Ishikawa (cell line): ENCODE data around the gene AAGAB.

Source experiments
- CEBPB ChIP-seq: IDR thresholded peaks from 2 replicates; pipeline ENCODE4 v1.6.1; 2012
- CREB1 ChIP-seq: IDR thresholded peaks from 2 replicates; pipeline ENCODE4 v1.6.1; 2012; ENCODE audit warnings: low read depth
- EGR1 ChIP-seq: IDR thresholded peaks from 2 replicates; pipeline ENCODE4 v1.6.1; 2012
- EP300 ChIP-seq: IDR thresholded peaks from 2 replicates; pipeline ENCODE4 v1.6.1; 2012; ENCODE audit warnings: borderline replicate concordance
- FOXM1 ChIP-seq: IDR thresholded peaks from 2 replicates; pipeline ENCODE4 v1.6.1; 2012; ENCODE audit warnings: low read depth, borderline replicate concordance
- NFIC ChIP-seq: IDR thresholded peaks from 2 replicates; pipeline ENCODE4 v1.6.1; 2012
- RAD21 ChIP-seq: IDR thresholded peaks from 2 replicates; pipeline ENCODE4 v1.6.1; 2012; ENCODE audit warnings: low read depth
- REST ChIP-seq: IDR thresholded peaks from 2 replicates; pipeline ENCODE4 v1.6.1; 2012; ENCODE audit warnings: low read depth, mild to moderate bottlenecking
- TAF1 ChIP-seq: IDR thresholded peaks from 2 replicates; pipeline ENCODE4 v1.6.1; 2012; ENCODE audit warnings: low read depth, mild to moderate bottlenecking
- TCF12 ChIP-seq: IDR thresholded peaks from 2 replicates; pipeline ENCODE4 v1.6.1; 2012; ENCODE audit warnings: low read depth
- TEAD4 ChIP-seq: IDR thresholded peaks from 2 replicates; pipeline ENCODE4 v1.6.1; 2012
- YY1 ChIP-seq: IDR thresholded peaks from 2 replicates; pipeline ENCODE4 v1.6.1; 2012; ENCODE audit warnings: low read depth
- ZBTB7A ChIP-seq: IDR thresholded peaks from 2 replicates; pipeline ENCODE4 v1.6.1; 2012; ENCODE audit warnings: low read depth
- TF ChIP-seq, protein P1 (sequence below): IDR thresholded peaks from 2 replicates; pipeline ENCODE4 v1.6.1; 2012
- TF ChIP-seq, protein P2 (sequence below): IDR thresholded peaks from 2 replicates; pipeline ENCODE4 v1.6.1; 2012

The AAGAB gene

DNA sequence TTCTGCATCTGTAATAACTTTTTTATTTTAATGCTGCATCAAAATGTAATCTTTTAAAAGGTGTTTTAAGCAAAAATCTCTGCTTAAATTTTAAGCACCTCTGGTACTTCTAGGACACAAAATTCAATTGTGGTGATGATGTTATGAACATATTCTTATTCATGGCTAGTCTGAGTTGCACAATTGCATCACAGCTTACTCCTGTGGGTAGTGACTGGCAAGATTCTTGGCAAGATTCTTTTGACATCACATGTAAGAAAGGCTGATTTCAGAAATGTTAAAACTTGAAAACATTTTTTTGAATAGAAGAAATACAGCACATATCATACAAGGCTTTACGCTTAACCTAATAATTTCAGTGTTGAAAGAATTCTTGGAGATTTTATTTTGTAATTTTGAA, 35.9 kb upstream of the AAGAB start:
- TF ChIP-seq CEBPB: no peak
- no peak for TF ChIP-seq EP300
- no peak for TF ChIP-seq EGR1
- TF ChIP-seq REST: no peak
- no peak for TF ChIP-seq NFIC
- no peak for TF ChIP-seq RAD21
- TF ChIP-seq CREB1: no peak
- TF ChIP-seq, protein P1, sequence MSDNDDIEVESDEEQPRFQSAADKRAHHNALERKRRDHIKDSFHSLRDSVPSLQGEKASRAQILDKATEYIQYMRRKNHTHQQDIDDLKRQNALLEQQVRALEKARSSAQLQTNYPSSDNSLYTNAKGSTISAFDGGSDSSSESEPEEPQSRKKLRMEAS: no peak
- TF ChIP-seq TEAD4: no peak
- no peak for TF ChIP-seq FOXM1
- TF ChIP-seq, protein P2, sequence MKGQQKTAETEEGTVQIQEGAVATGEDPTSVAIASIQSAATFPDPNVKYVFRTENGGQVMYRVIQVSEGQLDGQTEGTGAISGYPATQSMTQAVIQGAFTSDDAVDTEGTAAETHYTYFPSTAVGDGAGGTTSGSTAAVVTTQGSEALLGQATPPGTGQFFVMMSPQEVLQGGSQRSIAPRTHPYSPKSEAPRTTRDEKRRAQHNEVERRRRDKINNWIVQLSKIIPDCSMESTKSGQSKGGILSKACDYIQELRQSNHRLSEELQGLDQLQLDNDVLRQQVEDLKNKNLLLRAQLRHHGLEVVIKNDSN: no peak
- no peak for TF ChIP-seq YY1
- TF ChIP-seq TAF1: no peak
- no peak for TF ChIP-seq ZBTB7A
- no peak for TF ChIP-seq TCF12

DNA sequence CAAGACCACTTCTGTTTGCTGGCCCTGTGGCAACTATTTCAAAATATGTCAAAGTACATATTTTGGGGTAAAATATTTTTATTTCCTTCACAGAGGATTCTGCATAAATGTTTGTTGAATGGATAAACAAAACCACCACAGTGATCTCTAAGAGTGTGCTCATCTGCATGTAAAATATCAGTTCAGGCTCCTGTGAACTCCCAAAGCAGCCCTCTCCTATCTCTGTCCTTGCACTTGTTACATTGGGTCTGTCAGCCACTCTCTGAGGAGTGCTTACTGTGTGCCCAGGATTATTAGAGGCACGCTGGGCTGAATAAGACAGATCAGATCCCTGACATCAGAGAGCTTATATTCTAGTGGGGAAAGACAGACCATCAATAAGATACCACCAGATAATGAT, 27.3 kb upstream of the AAGAB start:
- TF ChIP-seq FOXM1 (no peak), ZBTB7A (no peak), EGR1 (no peak), RAD21 (no peak), CREB1 (no peak), EP300 (no peak), REST (no peak), CEBPB (no peak), TEAD4 (no peak), YY1 (no peak), TAF1 (no peak), TCF12 (no peak), NFIC (no peak)
- TF ChIP-seq, protein P1: no peak
- TF ChIP-seq, protein P2: no peak

GRCh38 chr15:67280217-67280616, 25.8 kb upstream of the AAGAB start:
- TF ChIP-seq YY1: no peak
- TF ChIP-seq TEAD4: no peak
- TF ChIP-seq FOXM1: no peak
- no peak for TF ChIP-seq CEBPB
- no peak for TF ChIP-seq RAD21
- TF ChIP-seq, protein P2: no peak
- TF ChIP-seq ZBTB7A: no peak
- no peak for TF ChIP-seq EP300
- TF ChIP-seq TCF12: no peak
- no peak for TF ChIP-seq REST
- TF ChIP-seq NFIC: no peak

GRCh38 chr15:67276666-67277065, 22.2 kb upstream of the AAGAB start:
- no peak for TF ChIP-seq EGR1
- TF ChIP-seq TCF12: no peak
- TF ChIP-seq, protein P1: no peak
- TF ChIP-seq NFIC: no peak
- no peak for TF ChIP-seq CREB1
- TF ChIP-seq CEBPB: no peak
- no peak for TF ChIP-seq TEAD4
- no peak for TF ChIP-seq RAD21
- TF ChIP-seq EP300: no peak
- no peak for TF ChIP-seq FOXM1
- TF ChIP-seq, protein P2: no peak
- no peak for TF ChIP-seq TAF1
- no peak for TF ChIP-seq REST
- no peak for TF ChIP-seq YY1
- TF ChIP-seq ZBTB7A: no peak
